Endothelial cell of hepatic sinusoid (primary cell): Measurements from ENCODE around the gene ATP6V0E2.
"Not testable (repeated sequence)": the region's sequence is repeated elsewhere in the genome, so short reads cannot be mapped to it uniquely, and the experiment has no call there.

Experiments used
- in situ Hi-C: cut with HindIII; loops from 2 replicates; pipeline ENCODE4 v1.10.0; 2017; ENCODE audit warnings: low sequenced_read_pairs

The ATP6V0E2 gene

DNA sequence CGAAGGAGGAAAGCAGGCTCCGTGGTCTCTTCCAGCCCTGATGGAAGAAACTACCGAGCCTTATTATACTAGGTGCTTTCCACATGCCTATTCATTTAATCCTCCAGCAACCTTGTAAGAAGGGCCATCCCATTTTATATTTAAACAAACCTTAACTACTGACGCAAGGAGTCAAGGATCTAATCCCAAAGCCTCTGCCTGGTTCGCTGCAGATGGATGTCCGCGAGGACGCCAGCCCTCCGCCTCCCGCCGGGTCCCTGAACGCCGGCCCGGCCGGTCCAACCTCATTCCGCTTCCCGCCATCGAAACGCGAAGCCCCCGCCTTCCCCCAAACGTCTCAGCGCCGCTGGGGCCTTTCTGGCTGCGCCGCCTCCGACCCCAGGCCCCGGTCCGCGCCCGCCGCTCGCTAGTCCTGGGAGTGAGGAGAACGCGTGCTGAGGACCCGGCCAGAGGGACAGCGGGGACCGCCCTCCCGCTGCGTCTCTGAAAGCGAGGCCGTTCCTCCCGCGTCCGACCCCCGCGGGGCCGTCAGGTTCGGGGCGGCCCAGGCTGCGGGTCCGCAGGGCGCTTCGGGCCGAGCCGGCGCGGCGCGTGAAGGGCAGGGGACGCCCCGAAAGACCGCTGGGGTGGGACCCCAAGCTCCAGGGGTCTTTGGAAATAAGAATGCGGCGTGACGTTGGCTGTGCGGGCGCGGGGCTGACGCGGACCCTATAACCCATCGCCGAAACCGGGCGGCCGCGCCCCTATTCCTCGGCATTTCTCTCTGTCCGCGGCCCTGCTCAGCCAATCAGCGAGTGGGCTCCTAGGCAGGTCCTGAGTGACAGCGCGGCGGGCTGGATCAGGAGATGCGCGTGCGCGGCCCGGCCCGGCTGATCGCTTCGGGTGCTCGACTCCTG is at the start of gene ATP6V0E2:
TSS of gene ATP6V0E2 (plus strand) at position 896 of the 896 bp plus-strand sequence. CDS start 97 bp downstream, outside the sequence.
- in situ Hi-C loops, result no loop called here

GRCh38 chr7:149824301-149824741 is 49.4 kb upstream of the ATP6V0E2 start:
- in situ Hi-C loops, result no loop called here

GRCh38 chr7:149824748-149825566 is 48.8 kb upstream of the ATP6V0E2 start:
- in situ Hi-C loops, result no loop called here

DNA sequence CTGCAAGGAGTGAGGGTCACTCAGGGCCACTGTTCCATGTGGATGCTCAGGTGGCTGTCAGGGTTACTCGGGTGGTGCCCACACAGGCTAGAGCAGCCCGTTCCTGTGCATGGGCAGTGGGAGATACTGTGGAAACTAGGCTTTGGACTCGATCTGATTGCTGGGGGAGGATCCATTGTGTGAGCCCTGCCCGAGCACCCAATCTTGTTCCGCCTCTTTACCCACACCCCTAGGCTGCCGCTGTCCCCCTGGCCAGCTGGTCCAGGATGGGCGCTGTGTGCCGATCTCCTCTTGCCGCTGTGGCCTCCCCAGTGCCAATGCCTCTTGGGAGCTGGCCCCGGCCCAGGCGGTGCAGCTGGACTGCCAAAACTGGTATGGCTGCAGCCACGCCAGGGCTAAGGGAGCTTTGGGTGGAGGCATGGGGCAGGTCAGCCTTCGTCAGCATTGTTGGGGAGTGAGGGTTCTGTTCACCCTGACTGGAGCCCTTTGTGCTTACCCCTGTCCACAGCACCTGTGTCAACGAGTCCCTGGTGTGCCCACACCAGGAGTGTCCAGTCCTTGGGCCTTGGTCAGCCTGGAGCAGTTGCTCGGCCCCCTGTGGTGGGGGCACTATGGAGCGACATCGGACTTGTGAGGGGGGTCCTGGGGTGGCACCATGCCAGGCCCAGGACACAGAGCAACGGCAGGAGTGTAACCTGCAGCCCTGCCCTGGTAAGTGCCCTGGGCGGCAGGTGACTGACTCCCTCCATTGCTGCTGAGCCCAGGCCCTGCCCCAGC is 48.0 kb upstream of the ATP6V0E2 start:
- in situ Hi-C loops, result no loop called here

DNA sequence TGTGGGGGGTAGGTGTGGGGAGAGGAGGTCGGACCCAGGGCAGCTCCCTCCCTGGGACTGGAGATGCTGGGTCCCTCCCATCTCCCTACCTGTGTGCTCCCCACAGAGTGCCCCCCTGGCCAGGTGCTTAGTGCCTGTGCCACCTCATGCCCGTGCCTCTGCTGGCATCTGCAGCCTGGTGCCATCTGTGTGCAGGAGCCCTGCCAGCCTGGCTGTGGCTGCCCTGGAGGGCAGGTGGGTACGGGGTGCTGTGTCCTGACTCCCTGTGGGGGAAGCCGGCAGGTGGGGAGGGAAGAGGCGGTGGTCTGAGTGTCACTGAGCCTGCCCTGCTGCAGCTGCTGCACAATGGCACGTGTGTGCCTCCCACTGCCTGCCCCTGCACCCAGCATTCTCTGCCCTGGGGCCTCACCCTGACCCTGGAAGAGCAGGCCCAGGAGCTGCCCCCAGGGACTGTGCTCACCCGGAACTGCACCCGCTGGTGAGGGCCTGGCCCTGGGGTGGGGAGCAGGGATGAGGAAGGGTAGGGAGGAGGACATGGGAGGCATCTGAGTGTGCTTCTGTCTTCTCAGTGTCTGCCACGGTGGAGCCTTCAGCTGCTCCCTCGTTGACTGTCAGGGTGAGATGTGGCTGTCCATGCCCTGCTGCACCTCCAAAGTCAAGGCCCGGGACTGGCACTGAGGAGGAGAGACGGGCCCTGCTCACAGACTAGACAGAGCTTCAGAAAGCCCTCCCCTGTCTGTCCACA is 47.3 kb upstream of the ATP6V0E2 start:
- in situ Hi-C loops, result no loop called here

- in situ Hi-C loops, result no loop called here
Observed at GRCh38 chr7:149827089-149827981, 46.4 kb upstream of the ATP6V0E2 start.

GRCh38 chr7:149828357-149829309 is 45.1 kb upstream of the ATP6V0E2 start:
- in situ Hi-C loops, result no loop called here

- in situ Hi-C loops, result not testable (repeated sequence)
Observed at GRCh38 chr7:149830527-149830926, 43.2 kb upstream of the ATP6V0E2 start.

DNA sequence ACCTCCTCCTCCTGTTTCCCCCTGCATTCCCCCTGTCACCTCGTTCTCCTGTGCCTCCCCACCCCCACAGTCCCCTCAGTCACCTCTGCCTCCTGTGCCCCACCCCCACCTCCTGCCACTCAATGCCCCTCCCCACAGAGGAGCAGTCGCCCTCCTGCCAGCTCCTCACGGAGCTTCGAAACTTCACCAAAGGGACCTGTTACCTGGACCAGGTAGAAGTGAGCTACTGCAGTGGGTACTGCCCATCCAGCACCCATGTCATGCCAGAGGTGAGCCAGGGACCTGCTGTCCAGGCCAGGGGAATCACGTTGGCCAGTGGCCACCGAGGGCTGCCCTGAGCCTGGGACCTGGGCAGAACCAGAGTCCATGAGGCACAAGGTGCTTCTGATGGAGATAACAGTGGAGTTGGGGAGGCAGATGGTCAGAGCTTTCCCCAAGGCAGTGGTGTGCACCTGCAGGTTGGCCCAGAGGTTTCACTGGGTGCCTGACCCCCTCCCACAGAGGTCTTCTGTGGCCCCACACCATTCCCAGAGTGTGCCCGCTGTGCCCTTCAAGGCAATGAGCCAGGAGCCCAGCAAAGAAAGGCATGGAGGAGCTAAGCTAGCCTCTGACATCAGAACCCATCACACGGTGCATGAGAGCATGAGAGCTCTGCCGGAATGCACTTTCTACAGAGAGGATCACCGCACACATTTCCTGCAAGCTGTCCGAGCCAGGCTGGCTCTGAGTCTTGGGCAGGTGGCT is 42.6 kb upstream of the ATP6V0E2 start:
- in situ Hi-C loops, result no loop called here

DNA sequence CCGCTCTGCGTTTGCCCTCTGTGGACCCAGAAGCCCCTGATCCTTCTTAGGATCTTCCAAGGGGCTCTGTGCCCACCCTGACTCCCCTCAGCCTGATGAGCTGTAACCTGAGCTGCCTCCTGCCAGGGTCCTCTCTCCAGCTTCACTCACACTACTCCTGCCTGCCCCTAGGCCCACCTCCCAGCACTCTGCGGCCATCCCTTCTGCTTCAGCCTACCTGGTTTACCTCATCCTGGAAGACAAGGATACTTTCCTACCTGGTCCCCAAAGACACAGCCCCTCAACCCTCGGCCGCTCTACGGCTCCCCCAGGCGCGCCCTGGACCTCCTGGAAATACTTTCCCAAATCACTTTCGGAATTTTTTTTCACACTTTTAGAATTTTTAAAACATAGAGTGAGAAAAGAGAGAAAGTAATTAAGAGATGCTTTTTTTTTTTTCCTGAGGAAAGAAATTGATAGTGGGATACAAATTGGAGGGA is 42.0 kb upstream of the ATP6V0E2 start:
- in situ Hi-C loops, result no loop called here

GRCh38 chr7:149832332-149833041 is 41.3 kb upstream of the ATP6V0E2 start:
- in situ Hi-C loops, result no loop called here

DNA sequence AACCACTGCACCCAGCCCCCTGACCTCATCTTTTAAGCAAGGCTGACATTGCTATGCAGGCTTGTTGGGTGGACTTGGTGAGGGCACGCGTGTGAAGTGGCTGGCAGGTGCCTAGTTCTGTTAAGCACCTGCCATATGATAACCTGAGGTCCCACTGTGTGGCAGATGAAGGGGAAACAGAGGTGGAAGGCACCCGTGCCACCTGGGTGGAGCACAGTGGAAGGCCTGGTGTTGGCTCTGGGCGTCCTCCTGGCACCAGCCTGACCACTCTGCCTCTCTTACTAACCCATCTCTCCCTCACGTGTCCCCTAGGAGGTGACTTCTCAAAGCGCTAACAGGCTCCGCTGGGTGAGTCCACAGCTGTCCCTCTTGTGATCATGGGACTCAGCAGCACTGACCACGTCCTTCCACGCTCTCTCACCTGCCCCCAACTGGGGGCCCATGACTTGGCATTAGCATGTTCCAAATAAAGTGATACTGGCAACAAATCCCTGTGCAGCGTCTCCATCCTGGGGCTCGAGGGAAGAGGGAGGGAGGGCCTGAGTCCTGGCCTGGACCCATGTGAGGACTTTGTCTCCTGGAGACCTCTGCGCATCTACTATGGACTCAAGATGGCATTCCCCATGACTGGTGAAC is 40.2 kb upstream of the ATP6V0E2 start:
- in situ Hi-C loops, result no loop called here

- in situ Hi-C loops, result no loop called here
Observed at GRCh38 chr7:149834601-149835000, 39.2 kb upstream of the ATP6V0E2 start.

- in situ Hi-C loops, result no loop called here
Observed at GRCh38 chr7:149836434-149836833, 37.3 kb upstream of the ATP6V0E2 start.

DNA sequence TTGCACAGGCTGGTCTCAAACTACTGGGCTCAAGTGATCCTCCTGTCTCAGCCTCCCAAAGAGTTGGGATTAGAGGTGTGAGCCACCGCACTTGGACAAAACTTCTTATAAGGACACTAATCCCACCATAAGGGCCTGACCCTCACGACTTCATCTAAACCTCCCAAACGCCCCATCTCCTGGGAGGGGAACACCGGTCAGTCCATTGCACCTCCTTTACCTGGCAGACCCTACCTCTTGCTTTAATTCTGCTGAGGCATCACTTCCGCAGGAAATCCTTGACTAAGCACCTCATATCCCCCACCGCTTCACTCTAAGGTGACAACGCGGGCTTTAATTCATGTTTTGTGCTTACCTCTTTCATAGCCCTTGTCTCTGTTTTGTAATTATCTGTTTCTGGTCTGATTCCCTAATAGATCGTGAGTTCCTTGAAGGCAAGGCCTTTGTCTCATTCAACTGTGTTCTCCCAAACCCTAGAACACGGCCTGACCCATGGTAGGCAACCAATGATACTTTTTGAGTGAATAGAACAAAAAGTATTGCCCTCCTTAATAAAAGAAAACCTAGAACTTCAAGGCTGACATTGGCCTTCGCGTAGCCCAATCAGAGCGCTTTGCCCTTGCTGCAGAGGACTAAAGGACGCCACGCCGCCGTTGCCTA is 36.1 kb upstream of the ATP6V0E2 start:
- in situ Hi-C loops, result no loop called here
